ENCODE results near the gene TMEM205.
A peak's percentile ranks its signal among the peaks of the same experiment; 100 is the strongest.
"Not testable (repeated sequence)": the region's sequence is repeated elsewhere in the genome, so short reads cannot be mapped to it uniquely, and the experiment has no call there.

Gene TMEM205

GRCh38 chr19:11346104-11346940, at the start of gene TMEM205, which contains the start of gene CCDC159:
Gene TMEM205, minus strand, starts transcription at chr19:11346268. Its CDS starts 649 bp downstream, at chr19:11345619.
Gene CCDC159, plus strand, starts transcription at chr19:11346519. Its CDS starts 88 bp downstream, at chr19:11346607.
- peak; percentile 94 for DNase-seq (ENCODE audit: low spot score)

- no peak for DNase-seq (ENCODE audit: low spot score)
These were observed 45.0 kb upstream of the TMEM205 start for GRCh38 chr19:11390933-11391680.

- DNase-seq (ENCODE audit: low spot score), result no peak
These were observed 44.3 kb upstream of the TMEM205 start for GRCh38 chr19:11390359-11390758.

GRCh38 chr19:11387162-11388034, 41.3 kb upstream of the TMEM205 start:
- DNase-seq (ENCODE audit: low spot score), result no peak

GRCh38 chr19:11384778-11385129, 38.7 kb upstream of the TMEM205 start:
- DNase-seq (ENCODE audit: low spot score), result no peak

- no peak for DNase-seq (ENCODE audit: low spot score)
These were observed 37.6 kb upstream of the TMEM205 start for GRCh38 chr19:11383706-11384048.

GRCh38 chr19:11382898-11383705, 37.0 kb upstream of the TMEM205 start:
- DNase-seq (ENCODE audit: low spot score), result no peak

GRCh38 chr19:11380653-11381537, 34.8 kb upstream of the TMEM205 start:
- peak; percentile 89 for DNase-seq (ENCODE audit: low spot score)

- no peak for DNase-seq (ENCODE audit: low spot score)
These were observed 33.8 kb upstream of the TMEM205 start for GRCh38 chr19:11379857-11380350.

GRCh38 chr19:11379269-11379845, 33.3 kb upstream of the TMEM205 start:
- DNase-seq (ENCODE audit: low spot score), result not testable (repeated sequence)

- peak; percentile 24 for DNase-seq (ENCODE audit: low spot score)
These were observed 32.5 kb upstream of the TMEM205 start for GRCh38 chr19:11378319-11379189.

GRCh38 chr19:11377756-11378155, 31.7 kb upstream of the TMEM205 start:
- DNase-seq (ENCODE audit: low spot score), result no peak

GRCh38 chr19:11377237-11377636, 31.2 kb upstream of the TMEM205 start:
- DNase-seq (ENCODE audit: low spot score), result no peak

GRCh38 chr19:11375143-11375948, 29.3 kb upstream of the TMEM205 start:
- peak; percentile 19 for DNase-seq (ENCODE audit: low spot score)

GRCh38 chr19:11374433-11375142, 28.5 kb upstream of the TMEM205 start, which contains the start of gene SWSAP1:
Gene SWSAP1, plus strand, starts transcription at chr19:11374666. Its CDS starts 15 bp downstream, at chr19:11374681.
- DNase-seq (ENCODE audit: low spot score), result peak; percentile 95

GRCh38 chr19:11373885-11374432, 27.9 kb upstream of the TMEM205 start:
- DNase-seq (ENCODE audit: low spot score), result no peak

All from iPS-NIHi11 (cell line).